ENCODE data around the gene GK2. TPM values are rescaled to one million over a fixed set of nuclear protein-coding genes. Genes with fewer than 3 reads are reported as not detected.

The GK2 gene
- polyA plus RNA-seq, 1 of the 3 experiments (the other 2 are of a cell fraction) = not detected

DNA sequence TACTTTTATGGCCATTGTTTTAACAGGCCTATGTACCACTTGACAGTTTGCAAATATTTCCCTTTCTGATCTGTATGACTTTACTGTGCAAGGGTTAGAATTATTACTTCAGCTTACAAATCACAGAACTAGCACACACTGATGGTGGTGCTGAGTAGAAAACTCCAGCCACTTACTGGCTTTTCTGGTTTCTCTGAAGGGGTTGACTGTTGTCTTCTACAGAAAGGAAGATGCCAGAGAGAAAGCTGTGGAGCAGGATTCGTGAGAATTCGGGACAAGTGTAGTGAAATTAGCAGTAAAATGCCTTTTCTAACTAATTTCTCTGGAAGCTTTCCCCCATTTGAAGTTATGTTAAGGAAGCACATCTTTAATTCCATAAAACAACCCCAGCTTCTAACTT, 46.6 kb upstream of the GK2 start:
- no peaks in the 10 kb centered on the region for H3K79me2 ChIP-seq (ENCODE audit: insufficient read depth)
- TF ChIP-seq CHD2 (IDR thresholded peaks at IDR 0.05; ENCODE audit: low read length, partially characterized antibody) = no peak
- TF ChIP-seq, protein P1, sequence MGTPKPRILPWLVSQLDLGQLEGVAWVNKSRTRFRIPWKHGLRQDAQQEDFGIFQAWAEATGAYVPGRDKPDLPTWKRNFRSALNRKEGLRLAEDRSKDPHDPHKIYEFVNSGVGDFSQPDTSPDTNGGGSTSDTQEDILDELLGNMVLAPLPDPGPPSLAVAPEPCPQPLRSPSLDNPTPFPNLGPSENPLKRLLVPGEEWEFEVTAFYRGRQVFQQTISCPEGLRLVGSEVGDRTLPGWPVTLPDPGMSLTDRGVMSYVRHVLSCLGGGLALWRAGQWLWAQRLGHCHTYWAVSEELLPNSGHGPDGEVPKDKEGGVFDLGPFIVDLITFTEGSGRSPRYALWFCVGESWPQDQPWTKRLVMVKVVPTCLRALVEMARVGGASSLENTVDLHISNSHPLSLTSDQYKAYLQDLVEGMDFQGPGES (IDR thresholded peaks at IDR 0.05; ENCODE audit: low read depth, low read length) = no peak
- TF ChIP-seq, protein P2, sequence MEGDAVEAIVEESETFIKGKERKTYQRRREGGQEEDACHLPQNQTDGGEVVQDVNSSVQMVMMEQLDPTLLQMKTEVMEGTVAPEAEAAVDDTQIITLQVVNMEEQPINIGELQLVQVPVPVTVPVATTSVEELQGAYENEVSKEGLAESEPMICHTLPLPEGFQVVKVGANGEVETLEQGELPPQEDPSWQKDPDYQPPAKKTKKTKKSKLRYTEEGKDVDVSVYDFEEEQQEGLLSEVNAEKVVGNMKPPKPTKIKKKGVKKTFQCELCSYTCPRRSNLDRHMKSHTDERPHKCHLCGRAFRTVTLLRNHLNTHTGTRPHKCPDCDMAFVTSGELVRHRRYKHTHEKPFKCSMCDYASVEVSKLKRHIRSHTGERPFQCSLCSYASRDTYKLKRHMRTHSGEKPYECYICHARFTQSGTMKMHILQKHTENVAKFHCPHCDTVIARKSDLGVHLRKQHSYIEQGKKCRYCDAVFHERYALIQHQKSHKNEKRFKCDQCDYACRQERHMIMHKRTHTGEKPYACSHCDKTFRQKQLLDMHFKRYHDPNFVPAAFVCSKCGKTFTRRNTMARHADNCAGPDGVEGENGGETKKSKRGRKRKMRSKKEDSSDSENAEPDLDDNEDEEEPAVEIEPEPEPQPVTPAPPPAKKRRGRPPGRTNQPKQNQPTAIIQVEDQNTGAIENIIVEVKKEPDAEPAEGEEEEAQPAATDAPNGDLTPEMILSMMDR (IDR thresholded peaks at IDR 0.05) = no peak
- TF ChIP-seq NRF1 (IDR thresholded peaks at IDR 0.05; ENCODE audit: low read depth, low read length) = no peak
- no peak for TF ChIP-seq EP300 (IDR thresholded peaks at IDR 0.05; ENCODE audit: borderline replicate concordance in 1 of 2, low read depth in 1 of 2, low read length in 1 of 2)
- TF ChIP-seq, protein P3, sequence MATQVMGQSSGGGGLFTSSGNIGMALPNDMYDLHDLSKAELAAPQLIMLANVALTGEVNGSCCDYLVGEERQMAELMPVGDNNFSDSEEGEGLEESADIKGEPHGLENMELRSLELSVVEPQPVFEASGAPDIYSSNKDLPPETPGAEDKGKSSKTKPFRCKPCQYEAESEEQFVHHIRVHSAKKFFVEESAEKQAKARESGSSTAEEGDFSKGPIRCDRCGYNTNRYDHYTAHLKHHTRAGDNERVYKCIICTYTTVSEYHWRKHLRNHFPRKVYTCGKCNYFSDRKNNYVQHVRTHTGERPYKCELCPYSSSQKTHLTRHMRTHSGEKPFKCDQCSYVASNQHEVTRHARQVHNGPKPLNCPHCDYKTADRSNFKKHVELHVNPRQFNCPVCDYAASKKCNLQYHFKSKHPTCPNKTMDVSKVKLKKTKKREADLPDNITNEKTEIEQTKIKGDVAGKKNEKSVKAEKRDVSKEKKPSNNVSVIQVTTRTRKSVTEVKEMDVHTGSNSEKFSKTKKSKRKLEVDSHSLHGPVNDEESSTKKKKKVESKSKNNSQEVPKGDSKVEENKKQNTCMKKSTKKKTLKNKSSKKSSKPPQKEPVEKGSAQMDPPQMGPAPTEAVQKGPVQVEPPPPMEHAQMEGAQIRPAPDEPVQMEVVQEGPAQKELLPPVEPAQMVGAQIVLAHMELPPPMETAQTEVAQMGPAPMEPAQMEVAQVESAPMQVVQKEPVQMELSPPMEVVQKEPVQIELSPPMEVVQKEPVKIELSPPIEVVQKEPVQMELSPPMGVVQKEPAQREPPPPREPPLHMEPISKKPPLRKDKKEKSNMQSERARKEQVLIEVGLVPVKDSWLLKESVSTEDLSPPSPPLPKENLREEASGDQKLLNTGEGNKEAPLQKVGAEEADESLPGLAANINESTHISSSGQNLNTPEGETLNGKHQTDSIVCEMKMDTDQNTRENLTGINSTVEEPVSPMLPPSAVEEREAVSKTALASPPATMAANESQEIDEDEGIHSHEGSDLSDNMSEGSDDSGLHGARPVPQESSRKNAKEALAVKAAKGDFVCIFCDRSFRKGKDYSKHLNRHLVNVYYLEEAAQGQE (IDR thresholded peaks at IDR 0.05; ENCODE audit: low read depth, low read length) = no peak
- TF ChIP-seq, protein P4, sequence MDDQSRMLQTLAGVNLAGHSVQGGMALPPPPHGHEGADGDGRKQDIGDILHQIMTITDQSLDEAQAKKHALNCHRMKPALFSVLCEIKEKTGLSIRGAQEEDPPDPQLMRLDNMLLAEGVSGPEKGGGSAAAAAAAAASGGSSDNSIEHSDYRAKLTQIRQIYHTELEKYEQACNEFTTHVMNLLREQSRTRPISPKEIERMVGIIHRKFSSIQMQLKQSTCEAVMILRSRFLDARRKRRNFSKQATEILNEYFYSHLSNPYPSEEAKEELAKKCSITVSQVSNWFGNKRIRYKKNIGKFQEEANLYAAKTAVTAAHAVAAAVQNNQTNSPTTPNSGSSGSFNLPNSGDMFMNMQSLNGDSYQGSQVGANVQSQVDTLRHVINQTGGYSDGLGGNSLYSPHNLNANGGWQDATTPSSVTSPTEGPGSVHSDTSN (IDR thresholded peaks at IDR 0.05) = no peak
- TF ChIP-seq, protein P5, sequence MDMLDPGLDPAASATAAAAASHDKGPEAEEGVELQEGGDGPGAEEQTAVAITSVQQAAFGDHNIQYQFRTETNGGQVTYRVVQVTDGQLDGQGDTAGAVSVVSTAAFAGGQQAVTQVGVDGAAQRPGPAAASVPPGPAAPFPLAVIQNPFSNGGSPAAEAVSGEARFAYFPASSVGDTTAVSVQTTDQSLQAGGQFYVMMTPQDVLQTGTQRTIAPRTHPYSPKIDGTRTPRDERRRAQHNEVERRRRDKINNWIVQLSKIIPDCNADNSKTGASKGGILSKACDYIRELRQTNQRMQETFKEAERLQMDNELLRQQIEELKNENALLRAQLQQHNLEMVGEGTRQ (IDR thresholded peaks at IDR 0.05; ENCODE audit: borderline replicate concordance, low read depth, low read length) = no peak
- no peak overlapping the region for H2AFZ ChIP-seq (ENCODE audit: low read depth)
- H3K4me3 ChIP-seq (ENCODE audit: low read depth in 2 of 2, low read length in 1 of 2) = no peak overlapping the region
- no peak overlapping the region for H3K27ac ChIP-seq (ENCODE audit: low read depth in 2 of 2, low read length in 1 of 2)
- no peaks in the 10 kb centered on the region for H3K27me3 ChIP-seq (ENCODE audit: insufficient read depth)
- H3K9me2 ChIP-seq = no peaks in the 10 kb centered on the region
- no peaks in the 10 kb centered on the region for H3F3A ChIP-seq (replicated peaks; ENCODE audit: insufficient read depth)
- no peaks in the 10 kb centered on the region for H3K9me3 ChIP-seq
- no peaks in the 10 kb centered on the region for H3K4me1 ChIP-seq (ENCODE audit: control insufficient read depth in 1 of 2, insufficient read depth in 2 of 2, low read depth in 1 of 2, low read length in 1 of 2)
- ChIA-PET POLR2A (no interaction called here), CTCF (no interaction called here)
- WGBS (ENCODE audit: low lambda C conversion rate) = 32% methylated on average over 2 of the region's 2 CpGs
- H4K20me1 ChIP-seq (ENCODE audit: insufficient read depth) = no peaks in the 10 kb centered on the region
- no peak overlapping the region for H3K9ac ChIP-seq
- H3K4me2 ChIP-seq = no peak overlapping the region
- H3K36me3 ChIP-seq (replicated peaks in 1 of 2; ENCODE audit: control insufficient read depth in 1 of 2, insufficient read depth in 2 of 2, low read length in 1 of 2) = no peaks in the 10 kb centered on the region
- no peak for DNase-seq
